ENCODE results near the gene HDGFL3. TPM values are rescaled to one million over a fixed set of nuclear protein-coding genes. Genes with fewer than 3 reads are reported as not detected.
"Not testable (repeated sequence)": the region's sequence is repeated elsewhere in the genome, so short reads cannot be mapped to it uniquely, and the experiment has no call there.

The HDGFL3 gene
- total RNA-seq, 2 experiments from 2014 or later = 5.0 to 7.4 TPM

DNA sequence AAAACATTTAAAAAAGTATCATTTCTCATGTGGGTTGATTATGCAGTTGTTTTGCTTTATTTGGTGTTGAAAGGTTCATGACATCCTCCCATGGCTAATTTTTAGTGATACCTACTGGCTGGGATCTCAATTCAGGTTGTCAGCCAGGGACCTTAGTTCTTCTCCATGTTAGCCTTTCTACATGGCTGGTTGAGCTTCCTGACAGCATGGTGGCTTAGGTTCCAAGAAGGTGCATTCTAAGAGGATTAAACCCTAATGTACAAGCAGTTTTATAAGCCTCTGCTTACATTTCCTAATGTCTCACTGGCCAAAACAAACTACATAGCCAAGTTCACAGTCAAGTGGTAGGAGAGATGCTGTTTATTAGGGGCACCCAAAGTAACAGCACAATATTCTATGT lies 109.5 kb downstream of the HDGFL3 start:
- Mint-ChIP-seq H3K9me3 (ENCODE audit: low read depth) (no peaks in the 10 kb centered on the region), H3K27ac (no peak overlapping the region), H3K36me3 (ENCODE audit: low read depth) (no peaks in the 10 kb centered on the region), H3K4me1 (no peaks in the 10 kb centered on the region), H3K4me3 (no peak overlapping the region), H3K27me3 (peaks cover 27% of the 10 kb centered on the region)
- ATAC-seq = no peak
- intact Hi-C loops (cut with DNase I, micrococcal nuclease) = no loop called here
- DNase-seq = no peak
- ChIA-PET CTCF (interaction anchor here (0.6 kb wide), 1 partner anchor 165 kb away, joined by 3 read pairs; no protein-coding TSS in a partner anchor), POLR2A (no interaction called here)

DNA sequence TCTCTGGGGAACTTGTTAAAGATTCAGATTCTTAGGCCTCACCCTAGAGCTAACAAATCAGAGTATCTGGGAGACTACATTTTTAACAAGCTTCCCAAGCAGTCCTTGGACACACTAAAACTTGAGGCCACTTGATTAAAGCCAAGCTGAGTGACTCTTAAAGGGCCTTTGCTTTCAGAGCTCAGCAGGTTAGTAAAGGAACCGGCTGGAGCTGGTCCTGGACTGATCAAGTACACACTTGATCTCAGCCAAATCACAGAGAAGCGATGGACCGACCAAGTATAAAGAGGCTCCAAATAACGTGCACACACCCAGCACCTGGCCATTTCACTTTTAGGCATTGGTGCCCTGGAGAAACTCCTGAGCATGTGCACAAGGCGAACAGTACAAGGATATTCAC lies 113.0 kb downstream of the HDGFL3 start:
- peaks cover 7% of the 10 kb centered on the region for H3K4me1 Mint-ChIP-seq
- DNase-seq (no peak), ATAC-seq (no peak)
- H3K36me3 Mint-ChIP-seq (ENCODE audit: low read depth) = no peaks in the 10 kb centered on the region
- H3K27me3 Mint-ChIP-seq = peaks cover 6% of the 10 kb centered on the region
- H3K27ac Mint-ChIP-seq = no peak overlapping the region
- intact Hi-C loops (cut with DNase I, micrococcal nuclease) = no loop called here
- no peak overlapping the region for H3K4me3 Mint-ChIP-seq
- CTCF ChIA-PET = interaction anchor here (0.6 kb wide), 2 partner anchors 1588 to 1590 kb away, joined by 3 to 4 read pairs; no protein-coding TSS in a partner anchor
- POLR2A ChIA-PET = no interaction called here
- H3K9me3 Mint-ChIP-seq (ENCODE audit: low read depth) = no peaks in the 10 kb centered on the region

GRCh38 chr15:83092309-83092976 lies 115.2 kb downstream of the HDGFL3 start:
- ChIA-PET CTCF (interaction anchor here (0.8 kb wide), 1 partner anchor 1054 kb away, joined by 3 read pairs; no protein-coding TSS in a partner anchor), POLR2A (no interaction called here)
- DNase-seq = peak; percentile 28
- peak overlapping the region; percentile 58 for H3K27ac Mint-ChIP-seq
- ATAC-seq = peak; percentile 82
- no peaks in the 10 kb centered on the region for H3K36me3 Mint-ChIP-seq (ENCODE audit: low read depth)
- peaks cover 3% of the 10 kb centered on the region for H3K27me3 Mint-ChIP-seq
- H3K9me3 Mint-ChIP-seq (ENCODE audit: low read depth) = no peaks in the 10 kb centered on the region
- no peak overlapping the region for H3K4me3 Mint-ChIP-seq
- H3K4me1 Mint-ChIP-seq = peaks cover 7% of the 10 kb centered on the region
- intact Hi-C loops (cut with DNase I, micrococcal nuclease) = no loop called here

DNA sequence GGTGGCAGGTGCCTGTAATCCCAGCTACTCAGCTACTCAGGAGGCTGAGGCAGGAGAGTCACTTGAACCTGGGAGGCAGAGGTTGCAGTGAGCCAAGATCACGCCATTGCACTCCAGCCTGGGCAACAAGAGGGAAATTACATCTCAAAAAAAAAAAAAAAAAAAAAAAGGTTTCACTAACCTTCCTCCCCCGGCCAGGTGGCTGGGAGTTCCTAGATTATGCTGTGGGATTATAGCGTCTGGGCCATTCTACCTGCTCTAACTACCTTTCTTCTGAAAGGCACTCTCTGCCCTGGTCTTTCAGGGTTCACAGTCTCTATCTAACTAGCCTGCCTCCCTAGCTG lies 115.7 kb downstream of the HDGFL3 start:
- H3K4me1 Mint-ChIP-seq; ATAC-seq; DNase-seq; H3K27me3 Mint-ChIP-seq; H3K4me3 Mint-ChIP-seq; H3K36me3 Mint-ChIP-seq (ENCODE audit: low read depth); H3K9me3 Mint-ChIP-seq (ENCODE audit: low read depth); POLR2A ChIA-PET; intact Hi-C loops (cut with DNase I, micrococcal nuclease): not testable (repeated sequence)
- H3K27ac Mint-ChIP-seq = peak overlapping the region; percentile 58
- CTCF ChIA-PET = interaction anchor here (0.8 kb wide), 1 partner anchor 1055 kb away, joined by 3 read pairs; no protein-coding TSS in a partner anchor

DNA sequence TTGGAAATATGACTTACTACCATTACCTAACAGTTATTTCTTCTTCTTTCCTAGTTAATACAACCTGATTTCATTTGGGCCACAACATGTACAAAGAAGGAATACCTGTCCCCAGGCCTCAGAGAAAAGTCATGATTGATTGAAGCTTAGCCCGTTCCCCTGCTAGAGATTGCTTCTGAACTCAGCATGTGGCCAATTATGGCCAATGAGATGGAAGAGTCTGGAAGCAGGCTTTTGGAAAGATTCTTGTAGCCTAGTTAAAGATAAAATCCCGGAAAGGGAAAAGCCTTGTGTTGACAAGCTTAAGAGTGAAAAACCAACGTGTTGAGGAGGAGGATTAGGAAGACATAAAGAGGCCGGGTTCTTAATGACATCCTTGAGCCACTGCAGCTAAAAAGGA lies 117.2 kb downstream of the HDGFL3 start:
- no peak for DNase-seq
- intact Hi-C loops (cut with DNase I, micrococcal nuclease) = no loop called here
- ATAC-seq = no peak
- Mint-ChIP-seq H3K4me3 (no peak overlapping the region), H3K36me3 (ENCODE audit: low read depth) (no peaks in the 10 kb centered on the region), H3K27ac (no peak overlapping the region), H3K9me3 (ENCODE audit: low read depth) (no peaks in the 10 kb centered on the region), H3K4me1 (peaks cover 7% of the 10 kb centered on the region), H3K27me3 (peaks cover 3% of the 10 kb centered on the region)
- CTCF ChIA-PET = no interaction called here
- POLR2A ChIA-PET = no interaction called here

DNA sequence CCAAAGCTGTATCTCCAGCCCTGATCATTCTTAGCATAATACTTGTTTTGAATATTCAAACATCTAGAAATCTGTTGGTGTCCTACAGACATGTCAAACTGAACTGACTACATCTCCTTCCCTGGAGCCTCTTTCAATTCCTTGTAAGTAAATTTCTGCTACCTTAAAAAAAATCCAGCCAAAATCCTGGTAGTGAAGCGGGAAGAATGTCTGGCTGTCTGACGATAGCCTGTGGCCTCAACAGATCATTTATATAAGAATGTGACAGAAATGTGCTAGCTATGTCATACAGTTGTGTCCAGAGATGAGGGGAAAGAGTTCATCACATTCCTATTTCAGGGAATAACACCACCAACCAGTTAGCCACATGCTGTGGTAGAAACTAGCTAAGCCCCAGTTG lies 118.7 kb downstream of the HDGFL3 start:
- H3K4me3 Mint-ChIP-seq = no peak overlapping the region
- H3K27ac Mint-ChIP-seq = no peak overlapping the region
- intact Hi-C loops (cut with DNase I, micrococcal nuclease) = no loop called here
- POLR2A ChIA-PET = no interaction called here
- H3K36me3 Mint-ChIP-seq (ENCODE audit: low read depth) = no peaks in the 10 kb centered on the region
- CTCF ChIA-PET = no interaction called here
- no peaks in the 10 kb centered on the region for H3K9me3 Mint-ChIP-seq (ENCODE audit: low read depth)
- no peak for DNase-seq
- peaks cover 7% of the 10 kb centered on the region for H3K4me1 Mint-ChIP-seq
- peaks cover 5% of the 10 kb centered on the region for H3K27me3 Mint-ChIP-seq
- no peak for ATAC-seq

GRCh38 chr15:83087576-83087975 lies 120.0 kb downstream of the HDGFL3 start:
- ChIA-PET CTCF (interaction anchor here (0.6 kb wide), 1 partner anchor 73 kb away, joined by 3 read pairs; no protein-coding TSS in a partner anchor), POLR2A (no interaction called here)
- H3K9me3 Mint-ChIP-seq (ENCODE audit: low read depth) = no peaks in the 10 kb centered on the region
- H3K4me1 Mint-ChIP-seq = peaks cover 6% of the 10 kb centered on the region
- no peak overlapping the region for H3K27ac Mint-ChIP-seq
- ATAC-seq = no peak
- H3K27me3 Mint-ChIP-seq = peaks cover 6% of the 10 kb centered on the region
- intact Hi-C loops (cut with DNase I, micrococcal nuclease) = no loop called here
- H3K36me3 Mint-ChIP-seq (ENCODE audit: low read depth) = no peaks in the 10 kb centered on the region
- DNase-seq = no peak
- no peak overlapping the region for H3K4me3 Mint-ChIP-seq

- H3K36me3 Mint-ChIP-seq (ENCODE audit: low read depth); intact Hi-C loops (cut with DNase I, micrococcal nuclease); H3K27ac Mint-ChIP-seq; POLR2A ChIA-PET; DNase-seq; H3K9me3 Mint-ChIP-seq (ENCODE audit: low read depth); ATAC-seq; H3K4me3 Mint-ChIP-seq; H3K4me1 Mint-ChIP-seq: not testable (repeated sequence)
- CTCF ChIA-PET = interaction anchor here (1.2 kb wide), 1 partner anchor 14 kb away, joined by 4 read pairs; no protein-coding TSS in a partner anchor
- H3K27me3 Mint-ChIP-seq = peaks cover 13% of the 10 kb centered on the region
These were observed 121.6 kb downstream of the HDGFL3 start for GRCh38 chr15:83085864-83086552.

DNA sequence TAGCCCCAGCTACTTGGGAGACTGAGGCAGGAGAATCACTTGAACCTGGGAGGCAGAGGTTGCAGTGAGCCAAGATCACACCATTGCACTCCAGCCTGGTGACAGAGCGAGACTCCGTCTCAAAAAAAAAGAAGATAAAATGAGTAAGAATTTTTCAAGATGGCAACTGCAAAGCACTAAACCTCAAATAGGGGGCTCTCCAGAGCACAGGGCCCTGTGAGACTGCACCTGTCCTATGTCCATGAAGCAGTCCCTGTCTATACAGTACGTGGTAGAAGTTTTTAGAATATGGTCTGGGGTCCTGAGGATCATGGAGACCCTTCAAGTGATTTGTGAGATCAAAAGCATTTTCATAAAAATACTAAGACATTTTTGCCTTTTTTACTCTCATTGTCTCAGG lies 122.2 kb downstream of the HDGFL3 start:
- POLR2A ChIA-PET; H3K4me1 Mint-ChIP-seq; intact Hi-C loops (cut with DNase I, micrococcal nuclease); H3K36me3 Mint-ChIP-seq (ENCODE audit: low read depth); ATAC-seq; H3K27ac Mint-ChIP-seq; H3K9me3 Mint-ChIP-seq (ENCODE audit: low read depth); H3K4me3 Mint-ChIP-seq; DNase-seq: not testable (repeated sequence)
- CTCF ChIA-PET = interaction anchor here (1.2 kb wide), 1 partner anchor 14 kb away, joined by 4 read pairs; no protein-coding TSS in a partner anchor
- H3K27me3 Mint-ChIP-seq = peaks cover 13% of the 10 kb centered on the region

DNA sequence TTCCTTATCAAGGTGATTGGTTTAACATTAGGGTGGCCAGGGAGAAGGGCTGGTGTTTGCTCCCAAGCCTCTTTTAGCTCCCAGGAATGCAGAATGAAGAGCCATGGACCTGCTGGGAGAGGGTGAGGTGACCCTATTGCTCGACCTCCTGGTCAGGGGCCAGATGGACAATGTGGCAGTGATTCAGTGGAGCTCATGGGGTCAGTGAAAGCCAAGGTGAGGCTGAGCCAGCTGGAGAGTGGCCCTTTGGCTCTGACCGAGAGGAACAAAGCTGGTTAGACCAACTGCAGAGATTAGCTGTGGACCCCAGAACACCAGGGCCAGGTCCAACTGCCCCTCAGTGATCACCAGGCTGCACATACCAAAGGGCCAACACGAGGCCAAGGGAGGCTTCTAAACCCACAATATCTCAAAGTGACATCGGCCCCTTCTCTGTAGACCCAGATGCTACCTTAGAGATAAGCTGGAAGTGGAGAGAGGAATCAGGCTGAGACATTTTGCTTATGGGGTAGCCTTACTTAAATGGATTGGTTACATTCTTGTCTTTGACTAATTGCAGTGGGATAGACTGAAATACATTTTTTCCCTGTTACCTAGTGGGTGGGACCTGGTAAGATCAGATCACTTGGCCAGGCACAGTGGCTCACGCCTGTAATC lies 124.8 kb downstream of the HDGFL3 start:
- no peak for DNase-seq
- Mint-ChIP-seq H3K4me3 (no peak overlapping the region), H3K27me3 (peaks cover 23% of the 10 kb centered on the region), H3K4me1 (peaks cover 2% of the 10 kb centered on the region), H3K9me3 (ENCODE audit: low read depth) (no peaks in the 10 kb centered on the region), H3K27ac (no peak overlapping the region), H3K36me3 (ENCODE audit: low read depth) (no peaks in the 10 kb centered on the region)
- CTCF ChIA-PET = interaction anchor here (0.7 kb wide), 1 partner anchor 779 kb away, joined by 4 read pairs; no protein-coding TSS in a partner anchor
- intact Hi-C loops (cut with DNase I, micrococcal nuclease) = no loop called here
- no peak for ATAC-seq
- POLR2A ChIA-PET = no interaction called here

GRCh38 chr15:83081256-83082014 lies 126.2 kb downstream of the HDGFL3 start:
- H3K4me3 Mint-ChIP-seq = no peak overlapping the region
- CTCF ChIA-PET = no interaction called here
- intact Hi-C loops (cut with DNase I, micrococcal nuclease) = no loop called here
- peaks cover 2% of the 10 kb centered on the region for H3K4me1 Mint-ChIP-seq
- peaks cover 28% of the 10 kb centered on the region for H3K27me3 Mint-ChIP-seq
- no peaks in the 10 kb centered on the region for H3K9me3 Mint-ChIP-seq (ENCODE audit: low read depth)
- ATAC-seq (no peak), DNase-seq (no peak)
- no peak overlapping the region for H3K27ac Mint-ChIP-seq
- POLR2A ChIA-PET = no interaction called here
- no peaks in the 10 kb centered on the region for H3K36me3 Mint-ChIP-seq (ENCODE audit: low read depth)
